GM19397 (cell line): ENCODE measurements around the gene SPG11.
"Not testable (repeated sequence)": the region's sequence is repeated elsewhere in the genome, so short reads cannot be mapped to it uniquely, and the experiment has no call there.

Experiments
- ATAC-seq: cut with Tn5 transposase; IDR thresholded peaks from one replicate; pipeline ENCODE4 v1.9.1; 2021; ENCODE audit warnings: mild to moderate bottlenecking, moderate library complexity; ENCODE audit not compliant: unreplicated experiment

Gene SPG11

GRCh38 chr15:44663410-44664308 lies at the start of gene SPG11:
Gene SPG11, minus strand, starts transcription at chr15:44663662. Its CDS starts 15 bp downstream, at chr15:44663647.
- ATAC-seq: peak; percentile 83

- ATAC-seq: no peak
These were observed 49.0 kb upstream of the SPG11 start for GRCh38 chr15:44712346-44713005.

- peak; percentile 21 for ATAC-seq
These were observed 48.4 kb upstream of the SPG11 start for GRCh38 chr15:44711743-44712345.

GRCh38 chr15:44711096-44711742 lies 47.8 kb upstream of the SPG11 start, which contains the start of the genes B2M and PATL2:
Gene B2M, plus strand, starts transcription at chr15:44711517. Its CDS starts 30 bp downstream, at chr15:44711547.
Gene PATL2, minus strand, starts transcription at chr15:44711323. Its CDS starts 34,833 bp downstream, at chr15:44676490.
- ATAC-seq: peak; percentile 80

GRCh38 chr15:44710236-44711095 lies 47.0 kb upstream of the SPG11 start:
- no peak for ATAC-seq

- no peak for ATAC-seq
These were observed 43.6 kb upstream of the SPG11 start for GRCh38 chr15:44706946-44707636.

- ATAC-seq: no peak
These were observed 42.9 kb upstream of the SPG11 start for GRCh38 chr15:44706401-44706800.

- no peak for ATAC-seq
These were observed 42.5 kb upstream of the SPG11 start for GRCh38 chr15:44705986-44706385.

GRCh38 chr15:44700676-44701075 lies 37.2 kb upstream of the SPG11 start:
- ATAC-seq: not testable (repeated sequence)

GRCh38 chr15:44698641-44699040 lies 35.2 kb upstream of the SPG11 start:
- no peak for ATAC-seq

- ATAC-seq: no peak
These were observed 33.6 kb upstream of the SPG11 start for GRCh38 chr15:44697014-44697413.

- no peak for ATAC-seq
These were observed 31.8 kb upstream of the SPG11 start for GRCh38 chr15:44695294-44695693.

- ATAC-seq: no peak
These were observed 31.0 kb upstream of the SPG11 start for GRCh38 chr15:44694416-44694815.

- ATAC-seq: no peak
These were observed 29.2 kb upstream of the SPG11 start for GRCh38 chr15:44692659-44693058.

- ATAC-seq: not testable (repeated sequence)
These were observed 26.8 kb upstream of the SPG11 start for GRCh38 chr15:44690245-44690644.

GRCh38 chr15:44689318-44689717 lies 25.9 kb upstream of the SPG11 start:
- ATAC-seq: not testable (repeated sequence)

GRCh38 chr15:44682809-44683682 lies 19.6 kb upstream of the SPG11 start:
- ATAC-seq: not testable (repeated sequence)

- no peak for ATAC-seq
These were observed 18.7 kb upstream of the SPG11 start for GRCh38 chr15:44682211-44682610.
